Activated CD8-positive, alpha-beta memory T cell treated with anti-CD3 and anti-CD28 coated beads for 36 hours (primary cell): ENCODE data around the gene FBXO44. TPM values are rescaled to one million over a fixed set of nuclear protein-coding genes. Genes with fewer than 3 reads are reported as not detected.

ENCODE experiments used
- total RNA-seq, 2 experiments: library from RNA; stranded (reverse); gene quantifications; one replicate each; pipeline ENCODE4 v1.2.3, GENCODE V29; 2021

Gene FBXO44
- total RNA-seq, 2 experiments from 2014 or later: 15.5 to 15.7 TPM

Other genes starting within 250 kb of the FBXO44 start
- gene DISP3, start 175.7 kb upstream of the FBXO44 start, total RNA-seq: under 1 TPM; 0.38 to 0.57 TPM
- gene FBXO2, start 448 bp upstream of the FBXO44 start, total RNA-seq: 1 to 10 TPM; 1.3 to 1.8 TPM
- 1 to 10 TPM; 7.1 to 7.7 TPM for gene FBXO6, start 9.3 kb downstream of the FBXO44 start, total RNA-seq
- gene MAD2L2, start 26.3 kb downstream of the FBXO44 start, total RNA-seq: 10 to 100 TPM; 70.2 to 73.5 TPM
- under 1 TPM; 0.06 to 0.08 TPM for gene DRAXIN, start 36.8 kb downstream of the FBXO44 start, total RNA-seq
- 10 to 100 TPM in 1 of 2 experiments, 1 to 10 TPM in 1; 9.7 to 11.0 TPM for gene AGTRAP, start 81.3 kb downstream of the FBXO44 start, total RNA-seq
- not detected for gene C1orf167, start 107.3 kb downstream of the FBXO44 start, total RNA-seq
- 10 to 100 TPM in 1 of 2 experiments, 1 to 10 TPM in 1; 9.9 to 12.4 TPM for gene MTHFR, start 151.1 kb downstream of the FBXO44 start, total RNA-seq
- gene CLCN6, start 151.3 kb downstream of the FBXO44 start, total RNA-seq: 10 to 100 TPM in 1 of 2 experiments, 1 to 10 TPM in 1; 9.7 to 10.5 TPM
- gene NPPA, start 192.9 kb downstream of the FBXO44 start, total RNA-seq: not detected
- not detected for gene NPPB, start 204.1 kb downstream of the FBXO44 start, total RNA-seq